GM12878 (cell line): ENCODE measurements around the gene DLG2. TPM values are rescaled to one million over a fixed set of nuclear protein-coding genes. Genes with fewer than 3 reads are reported as not detected.

ENCODE experiments used
- ATAC-seq: fragments of 200-7000 bp; cut with Tn5 transposase; 3 replicates; pipeline ENCODE4 v1.9.1; 2020; ENCODE audit warnings: mild to moderate bottlenecking, moderate library complexity
- BruUV-seq: library from RNA; stranded (reverse); fragments of 400-500 nt; replicated peaks from 2 replicates; lab custom pipeline; 2021; lab: Mats Ljungman, UMichigan
- CTCF ChIA-PET: fragments of 300-600 bp; sonication (Branson Sonifier 250); formaldehyde crosslinking; extraction: SDS; loops from one replicate; lab custom pipeline; 2021; ENCODE audit warnings: inconsistent platforms; lab: Yijun Ruan, JAX
- POLR2A ChIA-PET: fragments of 350-600 bp; formaldehyde crosslinking; extraction: SDS; loops from one replicate; lab custom pipeline; 2021; ENCODE audit warnings: inconsistent platforms; lab: Charles Lee
- RAD21 ChIA-PET: fragments of 300-600 bp; sonication (Branson Sonifier 250); formaldehyde crosslinking; loops from one replicate; lab custom pipeline; 2023; ENCODE audit warnings: antibody characterized with exemption; ENCODE audit not compliant: unreplicated experiment; lab: Charles Lee
- SMC1A ChIA-PET: fragments of 300-600 bp; sonication (Branson Sonifier 250); formaldehyde crosslinking; loops from one replicate; lab custom pipeline; 2023; ENCODE audit not compliant: unreplicated experiment, uncharacterized antibody; lab: Charles Lee
- DNase-seq: peaks from one replicate; pipeline ENCODE4 v3.0.0-alpha.2; 2011; ENCODE audit warnings: low read depth, low spot score
- FAIRE-seq: peaks from 3 replicates; lab custom pipeline; 2011; peaks lifted over from hg19 to GRCh38; lab: Jason Lieb, UNC
- H2AFZ ChIP-seq: 2 replicates; pipeline ENCODE4 v1.6.0; 2011; ENCODE audit warnings: low read depth, low read length, control low read depth; ENCODE audit not compliant: control insufficient read depth
- H3K27ac ChIP-seq: 2 replicates; pipeline ENCODE4 v1.5.1; 2011; ENCODE audit warnings: control low read depth; ENCODE audit not compliant: control insufficient read depth, insufficient read depth
- H3K27me3 ChIP-seq, 2 experiments: replicated peaks in 1 of 2; 2 replicates each; pipeline versions ENCODE4 v1.6.0 to v1.6.1; 2011; ENCODE audit warnings: low read length in 1 of 2; ENCODE audit not compliant: control insufficient read depth in 2 of 2, insufficient read depth in 2 of 2
- H3K36me3 ChIP-seq, 2 experiments: 2 replicates each; pipeline ENCODE4 v1.5.1; 2011; ENCODE audit warnings: low read length in 1 of 2; ENCODE audit not compliant: control insufficient read depth in 2 of 2, insufficient read depth in 2 of 2
- H3K4me1 ChIP-seq: 2 replicates; pipeline ENCODE4 v1.6.1; 2011; ENCODE audit warnings: mild to moderate bottlenecking, low read length, moderate library complexity, mixed read lengths; ENCODE audit not compliant: control insufficient read depth, insufficient read depth
- H3K4me2 ChIP-seq: 2 replicates; pipeline ENCODE4 v1.6.0; 2011; ENCODE audit warnings: control low read depth; ENCODE audit not compliant: control insufficient read depth, insufficient read depth
- H3K4me3 ChIP-seq: fragments of 200-600 bp; sonication (generic); 2 replicates; pipeline ENCODE4 v1.5.1; 2016
- H3K79me2 ChIP-seq: 2 replicates; pipeline ENCODE4 v1.6.0; 2011; ENCODE audit warnings: low read length; ENCODE audit not compliant: control insufficient read depth, insufficient read depth
- H3K9ac ChIP-seq: 2 replicates; pipeline ENCODE4 v1.8.0; 2011; ENCODE audit warnings: low read length, control low read depth, mixed read lengths; ENCODE audit not compliant: control insufficient read depth, insufficient read depth
- H3K9me3 ChIP-seq: replicated peaks from 3 replicates; pipeline ENCODE4 v1.5.1; 2011; ENCODE audit warnings: mild to moderate bottlenecking, low read length; ENCODE audit not compliant: control insufficient read depth, insufficient read depth
- H4K20me1 ChIP-seq: 2 replicates; pipeline ENCODE4 v1.6.0; 2011; ENCODE audit not compliant: control insufficient read depth, insufficient read depth
- BMI1 ChIP-seq: fragments of 450-650 bp; IDR thresholded peaks from 2 replicates; pipeline ENCODE4 v1.6.1; 2016; ENCODE audit warnings: mild to moderate bottlenecking, moderate library complexity, borderline replicate concordance
- BRCA1 ChIP-seq: IDR thresholded peaks from 2 replicates; pipeline ENCODE4 v1.6.1; 2011; ENCODE audit warnings: low read depth, low read length, improper control_type of control experiment
- CHD2 ChIP-seq: IDR thresholded peaks from 2 replicates; pipeline ENCODE4 v1.6.1; 2011; ENCODE audit warnings: low read depth, low read length, improper control_type of control experiment, borderline replicate concordance
- DPF2 ChIP-seq: fragments of 450-650 bp; IDR thresholded peaks from 2 replicates; pipeline ENCODE4 v1.6.1; 2017; ENCODE audit warnings: mild to moderate bottlenecking
- EED ChIP-seq: sonication (generic); IDR thresholded peaks from 2 replicates; pipeline ENCODE4 v1.6.1; 2016; ENCODE audit warnings: antibody characterized with exemption, low read depth
- GATAD2B ChIP-seq: fragments of 450-650 bp; conservative IDR thresholded peaks from 2 replicates; pipeline ENCODE4 v1.6.1; 2017; ENCODE audit warnings: low read depth, mild to moderate bottlenecking, moderate library complexity
- IRF5 ChIP-seq: fragments of 450-650 bp; IDR thresholded peaks from 2 replicates; pipeline ENCODE4 v1.6.1; 2017; ENCODE audit warnings: borderline replicate concordance
- KDM1A ChIP-seq: fragments of 200-600 bp; sonication (generic); IDR thresholded peaks from 2 replicates; pipeline ENCODE4 v1.6.1; 2016; ENCODE audit warnings: borderline replicate concordance
- MYC ChIP-seq: IDR thresholded peaks from 2 replicates; pipeline ENCODE4 v1.6.1; 2011; ENCODE audit warnings: mild to moderate bottlenecking, low read length, moderate library complexity, inconsistent platforms; ENCODE audit not compliant: insufficient read depth, insufficient replicate concordance, insufficient read length, severe bottlenecking
- POU2F2 ChIP-seq: IDR thresholded peaks from 3 replicates; pipeline ENCODE4 v1.6.1; 2011; ENCODE audit warnings: low read depth, mild to moderate bottlenecking, low read length, borderline replicate concordance
- SIX5 ChIP-seq: IDR thresholded peaks from 2 replicates; pipeline ENCODE4 v1.6.1; 2011; ENCODE audit warnings: mild to moderate bottlenecking, low read depth, low read length, moderate library complexity; ENCODE audit not compliant: severe bottlenecking
- TARDBP ChIP-seq: IDR thresholded peaks from 2 replicates; pipeline ENCODE4 v1.6.1; 2016; ENCODE audit warnings: borderline replicate concordance
- TBL1XR1 ChIP-seq: IDR thresholded peaks from 2 replicates; pipeline ENCODE4 v1.6.1; 2012; ENCODE audit warnings: low read depth, low read length, improper control_type of control experiment
- USF1 ChIP-seq: IDR thresholded peaks from 2 replicates; pipeline ENCODE4 v1.6.1; 2011; ENCODE audit warnings: borderline replicate concordance, low read depth, mild to moderate bottlenecking, moderate library complexity, mixed read lengths, low read length; ENCODE audit not compliant: insufficient read depth; ENCODE audit errors: extremely low read length
- ZNF622 ChIP-seq: fragments of 450-650 bp; IDR thresholded peaks from 2 replicates; pipeline ENCODE4 v1.6.1; 2017; ENCODE audit warnings: mild to moderate bottlenecking, inconsistent platforms
- WGBS: methylation state at CpG from one replicate; pipeline ENCODE4 v1.1.6; 2016; ENCODE audit warnings: low lambda C conversion rate; ENCODE audit not compliant: insufficient replicate concordance, insufficient coverage; ENCODE audit errors: missing lambda C conversion rate; 5-methylcytosine and 5-hydroxymethylcytosine counted together
- in situ Hi-C: fragments of 300-500 bp; cut with MboI; formaldehyde crosslinking; loops from 9 replicates; pipeline ENCODE4 v1.14.3; 2018; ENCODE audit warnings: mixed read lengths
- intact Hi-C: fragments of 100-400 bp; cut with micrococcal nuclease; formaldehyde crosslinking; loops from one replicate; pipeline ENCODE4 v1.14.2; 2022; ENCODE audit not compliant: unreplicated experiment
- polyA plus RNA-seq, 11 experiments: library from polyadenylated mRNA; depleted of rRNA in 4 of 11; unstranded in 6 of 11; stranded (reverse) in 5 of 11; fragments of >200 nt; fragmentation: Nextera tagmentation in 4 of 11; fragmentation: Illumina TruSeq in 1 of 11; extraction: Ambion mirVana in 4 of 11; extraction: Trizol in 1 of 11; gene quantifications; 1 replicate in 1 of 11; 2 replicates in 10 of 11; pipeline versions ENCODE4 v1.2.1 to v1.2.3, GENCODE V29; 2011 to 2016; ENCODE audit warnings: inconsistent platforms in 2 of 11, missing spikeins in 2 of 11, low read depth in 1 of 11
- total RNA-seq, 4 experiments: library from RNA; depleted of rRNA in 3 of 4; stranded (reverse); fragments of >200 nt in 3 of 4; fragmentation: Illumina TruSeq in 1 of 4; extraction: Trizol in 1 of 4; gene quantifications; 2 replicates each; pipeline versions ENCODE4 v1.2.1 to v1.2.3, GENCODE V29; 2013 to 2021
- TF ChIP-seq, protein P1 (sequence below), 3 experiments: IDR thresholded peaks in 2 of 3; conservative IDR thresholded peaks in 1 of 3; 2 replicates each; pipeline ENCODE4 v1.5.1; 2011; ENCODE audit warnings: low read depth in 3 of 3, low read length in 3 of 3, mild to moderate bottlenecking in 3 of 3, control low read depth in 2 of 3, moderate library complexity in 2 of 3, inconsistent platforms in 1 of 3, mixed read lengths in 1 of 3; ENCODE audit not compliant: control insufficient read depth in 2 of 3, insufficient read depth in 1 of 3; ENCODE audit errors: extremely low read depth in 1 of 3

The DLG2 gene
- total and polyA plus RNA-seq, 10 of the 15 experiments (the other 5 are each of a cell fraction or from before 2014, with no cell fraction given): 0.09 to 0.98 (median 0.35) TPM

- in situ Hi-C loops (no loop called here), intact Hi-C loops (no loop called here)
- WGBS: 68% methylated on average over 6 of the region's 6 CpGs
- ChIA-PET RAD21 (no interaction called here), CTCF (no interaction called here), SMC1A (no interaction called here), POLR2A (no interaction called here)
- ATAC-seq (no peak), DNase-seq (no peak), FAIRE-seq (no peak)
- Histone ChIP-seq H3K4me3 (no peak overlapping the region), H2AFZ (no peak overlapping the region), H3K27me3 (no peaks in the 10 kb centered on the region), H3K9me3 (no peaks in the 10 kb centered on the region), H3K27ac (no peak overlapping the region), H4K20me1 (no peaks in the 10 kb centered on the region), H3K79me2 (no peaks in the 10 kb centered on the region), H3K36me3 (no peaks in the 10 kb centered on the region), H3K4me1 (no peaks in the 10 kb centered on the region), H3K9ac (no peak overlapping the region), H3K4me2 (no peak overlapping the region)
- TF ChIP-seq SIX5 (no peak), IRF5 (no peak), BMI1 (no peak), CHD2 (no peak), KDM1A (no peak), EED (no peak), USF1 (no peak), BRCA1 (no peak), MYC (no peak), DPF2 (no peak), GATAD2B (no peak), TBL1XR1 (no peak), ZNF622 (no peak), POU2F2 (no peak), TARDBP (no peak)
- TF ChIP-seq, protein P1, sequence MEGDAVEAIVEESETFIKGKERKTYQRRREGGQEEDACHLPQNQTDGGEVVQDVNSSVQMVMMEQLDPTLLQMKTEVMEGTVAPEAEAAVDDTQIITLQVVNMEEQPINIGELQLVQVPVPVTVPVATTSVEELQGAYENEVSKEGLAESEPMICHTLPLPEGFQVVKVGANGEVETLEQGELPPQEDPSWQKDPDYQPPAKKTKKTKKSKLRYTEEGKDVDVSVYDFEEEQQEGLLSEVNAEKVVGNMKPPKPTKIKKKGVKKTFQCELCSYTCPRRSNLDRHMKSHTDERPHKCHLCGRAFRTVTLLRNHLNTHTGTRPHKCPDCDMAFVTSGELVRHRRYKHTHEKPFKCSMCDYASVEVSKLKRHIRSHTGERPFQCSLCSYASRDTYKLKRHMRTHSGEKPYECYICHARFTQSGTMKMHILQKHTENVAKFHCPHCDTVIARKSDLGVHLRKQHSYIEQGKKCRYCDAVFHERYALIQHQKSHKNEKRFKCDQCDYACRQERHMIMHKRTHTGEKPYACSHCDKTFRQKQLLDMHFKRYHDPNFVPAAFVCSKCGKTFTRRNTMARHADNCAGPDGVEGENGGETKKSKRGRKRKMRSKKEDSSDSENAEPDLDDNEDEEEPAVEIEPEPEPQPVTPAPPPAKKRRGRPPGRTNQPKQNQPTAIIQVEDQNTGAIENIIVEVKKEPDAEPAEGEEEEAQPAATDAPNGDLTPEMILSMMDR (IDR thresholded peaks at IDR 0.05 in 2 of 3, conservative IDR thresholded peaks at IDR 0.05 in 1 of 3; ENCODE audit: control insufficient read depth in 2 of 3, extremely low read depth in 1 of 3, insufficient read depth in 1 of 3, low read depth in 3 of 3, low read length in 3 of 3): no peak
- BruUV-seq: no TSS peak
Observed at GRCh38 chr11:84056653-84057376, 1570.3 kb downstream of the DLG2 start.
